HG03442 (cell line): ENCODE data around the gene LRCH3.

Experiments used
- ATAC-seq: cut with Tn5 transposase; IDR thresholded peaks from one replicate; pipeline ENCODE4 v1.9.1; 2021; ENCODE audit warnings: mild to moderate bottlenecking, moderate library complexity; ENCODE audit not compliant: unreplicated experiment

Gene LRCH3

GRCh38 chr3:197833930-197834715 is 43.1 kb downstream of the LRCH3 start:
- peak; percentile 54 for ATAC-seq

- no peak for ATAC-seq
Measured at GRCh38 chr3:197835509-197835908, 44.5 kb downstream of the LRCH3 start.

- ATAC-seq, result no peak
Measured at GRCh38 chr3:197836244-197836643, 45.2 kb downstream of the LRCH3 start.

- ATAC-seq, result no peak
Measured at GRCh38 chr3:197837282-197837681, 46.2 kb downstream of the LRCH3 start.

GRCh38 chr3:197841789-197842188 is 50.7 kb downstream of the LRCH3 start:
- no peak for ATAC-seq

GRCh38 chr3:197846491-197846890 is 55.4 kb downstream of the LRCH3 start:
- ATAC-seq, result no peak

- ATAC-seq, result peak; percentile 74
Measured at GRCh38 chr3:197847866-197848401, 56.9 kb downstream of the LRCH3 start.

- ATAC-seq, result no peak
Measured at GRCh38 chr3:197854596-197855343, 63.7 kb downstream of the LRCH3 start.

- no peak for ATAC-seq
Measured at GRCh38 chr3:197855571-197855970, 64.5 kb downstream of the LRCH3 start.

GRCh38 chr3:197856199-197856816 is 65.3 kb downstream of the LRCH3 start:
- no peak for ATAC-seq

GRCh38 chr3:197858133-197858532 is 67.1 kb downstream of the LRCH3 start:
- ATAC-seq, result no peak

GRCh38 chr3:197858598-197858997 is 67.5 kb downstream of the LRCH3 start:
- ATAC-seq, result no peak

GRCh38 chr3:197866035-197866434 is 75.0 kb downstream of the LRCH3 start:
- no peak for ATAC-seq

- no peak for ATAC-seq
Measured at GRCh38 chr3:197873329-197873728, 82.3 kb downstream of the LRCH3 start.

GRCh38 chr3:197874064-197874463 is 83.0 kb downstream of the LRCH3 start:
- ATAC-seq, result no peak

GRCh38 chr3:197874653-197875052 is 83.6 kb downstream of the LRCH3 start:
- ATAC-seq, result no peak

GRCh38 chr3:197877902-197878301 is 86.8 kb downstream of the LRCH3 start:
- ATAC-seq, result no peak

- peak; percentile 65 for ATAC-seq
Measured at GRCh38 chr3:197878427-197878826, 87.4 kb downstream of the LRCH3 start.

- ATAC-seq, result no peak
Measured at GRCh38 chr3:197880491-197881269, 89.6 kb downstream of the LRCH3 start.

- no peak for ATAC-seq
Measured at GRCh38 chr3:197881270-197881969, 90.4 kb downstream of the LRCH3 start.
